CD14-positive monocyte (primary cell): Measurements from ENCODE around the gene TRPC4AP. TPM values are rescaled to one million over a fixed set of nuclear protein-coding genes. Genes with fewer than 3 reads are reported as not detected.

Experiments used
- DNase-seq, 3 donors: peaks; one replicate each; pipeline ENCODE4 v3.0.0-alpha.2; 2011 to 2022
- H2AFZ ChIP-seq: 2 replicates; pipeline ENCODE4 v1.6.0; 2012; ENCODE audit warnings: mild to moderate bottlenecking, low read depth, low read length, inconsistent platforms; ENCODE audit not compliant: insufficient read depth, poor library complexity, severe bottlenecking
- H3K27ac ChIP-seq, 2 donors: 1 replicate in 1 of 2; 2 replicates in 1 of 2; pipeline ENCODE4 v1.5.1; 2012 to 2013; ENCODE audit warnings: low read length in 2 of 2, control low read depth in 1 of 2, inconsistent platforms in 1 of 2, low read depth in 1 of 2, mild to moderate bottlenecking in 1 of 2
- H3K27me3 ChIP-seq, 2 donors: one replicate each; pipeline versions ENCODE4 v1.6.0 to v1.6.1; 2011 to 2013; ENCODE audit warnings: low read length in 2 of 2; ENCODE audit not compliant: control insufficient read depth in 2 of 2, insufficient read depth in 2 of 2
- H3K36me3 ChIP-seq, 2 donors: replicated peaks in 1 of 2; 1 replicate in 1 of 2; 2 replicates in 1 of 2; pipeline versions ENCODE4 v1.5.1 to v1.6.1; 2012 to 2013; ENCODE audit warnings: low read length in 2 of 2, control low read depth in 1 of 2, inconsistent platforms in 1 of 2, mild to moderate bottlenecking in 1 of 2; ENCODE audit not compliant: insufficient read depth in 2 of 2, control insufficient read depth in 1 of 2
- H3K4me1 ChIP-seq, 2 donors: 1 replicate in 1 of 2; 2 replicates in 1 of 2; pipeline versions ENCODE4 v1.5.1 to v1.6.1; 2012 to 2013; ENCODE audit warnings: low read length in 2 of 2, control low read depth in 1 of 2, inconsistent platforms in 1 of 2, mild to moderate bottlenecking in 1 of 2, moderate library complexity in 1 of 2; ENCODE audit not compliant: insufficient read depth in 2 of 2, control insufficient read depth in 1 of 2
- H3K4me2 ChIP-seq: replicated peaks from 2 replicates; pipeline ENCODE3; 2012; ENCODE audit warnings: low read length, moderate library complexity, mild to moderate bottlenecking; ENCODE audit not compliant: poor library complexity, severe bottlenecking; ENCODE audit errors: extremely low read depth
- H3K4me3 ChIP-seq, 3 experiments: fragments of 200-600 bp in 1 of 3; sonication (generic) in 1 of 3; replicated peaks in 1 of 3; 1 replicate in 2 of 3; 2 replicates in 1 of 3; pipeline ENCODE4 v1.5.1; 2011 to 2013; ENCODE audit warnings: low read length in 3 of 3, mild to moderate bottlenecking in 3 of 3, control low read depth in 2 of 3, low read depth in 2 of 3, inconsistent platforms in 1 of 3, moderate library complexity in 1 of 3
- H3K79me2 ChIP-seq: 2 replicates; pipeline ENCODE4 v1.6.0; 2012; ENCODE audit warnings: mild to moderate bottlenecking, control low read depth, inconsistent platforms, low read length, moderate library complexity; ENCODE audit not compliant: insufficient read depth
- H3K9ac ChIP-seq: 2 replicates; pipeline ENCODE4 v1.6.0; 2017; ENCODE audit warnings: low read length, mild to moderate bottlenecking; ENCODE audit not compliant: insufficient read depth, poor library complexity, severe bottlenecking
- H3K9me3 ChIP-seq, 2 donors: replicated peaks in 1 of 2; 1 replicate in 1 of 2; 2 replicates in 1 of 2; pipeline versions ENCODE4 v1.5.1 to v1.6.1; 2012 to 2013; ENCODE audit warnings: low read length in 2 of 2, control low read depth in 1 of 2; ENCODE audit not compliant: control insufficient read depth in 1 of 2, insufficient read depth in 1 of 2
- H4K20me1 ChIP-seq: 2 replicates; pipeline ENCODE4 v1.6.0; 2012; ENCODE audit warnings: mild to moderate bottlenecking, low read length, control low read depth, moderate library complexity; ENCODE audit not compliant: insufficient read depth
- H3K27ac Mint-ChIP-seq, 7 donors: one replicate each; pipeline ENCODE4 v1.8.0; 2020; ENCODE audit warnings: mild to moderate bottlenecking in 7 of 7, mixed read lengths in 7 of 7, moderate library complexity in 6 of 7, inconsistent platforms in 2 of 7
- H3K27me3 Mint-ChIP-seq, 3 donors: one replicate each; pipeline ENCODE4 v1.8.0; 2021 to 2022; ENCODE audit warnings: low read depth in 3 of 3, mild to moderate bottlenecking in 3 of 3, mixed read lengths in 3 of 3, moderate library complexity in 3 of 3, inconsistent platforms in 1 of 3
- H3K36me3 Mint-ChIP-seq, 2 donors: one replicate each; pipeline ENCODE4 v1.8.0; 2020; ENCODE audit warnings: mixed read lengths in 2 of 2, inconsistent platforms in 1 of 2, mild to moderate bottlenecking in 1 of 2
- H3K4me1 Mint-ChIP-seq: one replicate; pipeline ENCODE4 v1.8.0; 2020; ENCODE audit warnings: mild to moderate bottlenecking, mixed read lengths
- H3K4me3 Mint-ChIP-seq, 2 donors: one replicate each; pipeline ENCODE4 v1.8.0; 2020; ENCODE audit warnings: mild to moderate bottlenecking in 2 of 2, mixed read lengths in 2 of 2, moderate library complexity in 1 of 2
- H3K9me3 Mint-ChIP-seq, 7 donors: one replicate each; pipeline ENCODE4 v1.8.0; 2020 to 2022; ENCODE audit warnings: mixed read lengths in 7 of 7, mild to moderate bottlenecking in 6 of 7, moderate library complexity in 6 of 7, inconsistent platforms in 2 of 7
- CTCF ChIP-seq: fragments of 200-600 bp; IDR thresholded peaks from one replicate; pipeline ENCODE4 v1.8.0; 2022; ENCODE audit warnings: antibody characterized with exemption, mild to moderate bottlenecking
- WGBS: methylation state at CpG from one replicate; pipeline ENCODE4 v1.1.5; 2013; ENCODE audit warnings: missing lambda C conversion rate; ENCODE audit not compliant: insufficient coverage; 5-methylcytosine and 5-hydroxymethylcytosine counted together
- intact Hi-C, 2 donors: fragments of 100-400 bp; cut with micrococcal nuclease; formaldehyde crosslinking; loops; one replicate each; pipeline versions ENCODE4 v1.15.0 to v1.15.1; 2023
- polyA plus RNA-seq, 3 donors: library from polyadenylated mRNA; depleted of rRNA in 1 of 3; unstranded in 2 of 3; stranded (reverse) in 1 of 3; fragments of 300-500 nt in 2 of 3; fragments of >200 nt in 1 of 3; fragmentation: Illumina TruSeq in 2 of 3; gene quantifications; 1 replicate in 2 of 3; 2 replicates in 1 of 3; pipeline ENCODE4 v1.2.3, GENCODE V29; 2012 to 2021

The TRPC4AP gene
- polyA plus RNA-seq, 3 donors, result 80.8 to 98.4 (median 88.6) TPM

GRCh38 chr20:34968042-34968775 is 124.4 kb downstream of the TRPC4AP start:
- no peaks in the 10 kb centered on the region for H3K27me3 ChIP-seq
- intact Hi-C loops, result no loop called here
- H3K9me3 Mint-ChIP-seq, result peaks cover 0 to 3% (median 0%) of the 10 kb centered on the region in 7 donors
- no peak overlapping the region for H3K9ac ChIP-seq
- no peak overlapping the region for H2AFZ ChIP-seq
- H3K79me2 ChIP-seq, result no peaks in the 10 kb centered on the region
- WGBS, result 95% methylated on average over 4 of the region's 7 CpGs
- H3K27ac Mint-ChIP-seq, result peak overlapping the region in 1 of 7 donors; percentile 57
- TF ChIP-seq CTCF, result no peak
- no peak overlapping the region for H3K4me2 ChIP-seq
- no peaks in the 10 kb centered on the region for H3K36me3 Mint-ChIP-seq
- no peaks in the 10 kb centered on the region for H3K9me3 ChIP-seq
- H3K4me3 ChIP-seq, result no peak overlapping the region
- no peaks in the 10 kb centered on the region for H3K36me3 ChIP-seq
- H3K4me3 Mint-ChIP-seq, result no peak overlapping the region
- H3K4me1 Mint-ChIP-seq, result no peaks in the 10 kb centered on the region
- H3K27me3 Mint-ChIP-seq, result peaks cover 0 to 2% (median 2%) of the 10 kb centered on the region in 3 donors
- no peaks in the 10 kb centered on the region for H3K4me1 ChIP-seq
- no peak overlapping the region for H3K27ac ChIP-seq
- H4K20me1 ChIP-seq, result no peaks in the 10 kb centered on the region
- no peak for DNase-seq

GRCh38 chr20:34967421-34967820 is 125.2 kb downstream of the TRPC4AP start:
- H4K20me1 ChIP-seq, result no peaks in the 10 kb centered on the region
- no peaks in the 10 kb centered on the region for H3K36me3 ChIP-seq
- H3K79me2 ChIP-seq, result no peaks in the 10 kb centered on the region
- no peaks in the 10 kb centered on the region for H3K4me1 ChIP-seq
- intact Hi-C loops, result no loop called here
- WGBS, result 94% methylated on average over 5 of the region's 5 CpGs
- H3K9ac ChIP-seq, result no peak overlapping the region
- peaks cover 0 to 2% (median 0%) of the 10 kb centered on the region in 3 donors for H3K27me3 Mint-ChIP-seq
- no peak overlapping the region for H3K4me2 ChIP-seq
- H3K4me3 Mint-ChIP-seq, result no peak overlapping the region
- H3K4me3 ChIP-seq, result no peak overlapping the region
- no peaks in the 10 kb centered on the region for H3K9me3 ChIP-seq
- no peak overlapping the region for H3K27ac Mint-ChIP-seq
- H3K4me1 Mint-ChIP-seq, result no peaks in the 10 kb centered on the region
- H2AFZ ChIP-seq, result no peak overlapping the region
- H3K9me3 Mint-ChIP-seq, result peaks cover 0 to 3% (median 0%) of the 10 kb centered on the region in 7 donors
- H3K27ac ChIP-seq, result no peak overlapping the region
- no peak for DNase-seq
- TF ChIP-seq CTCF, result no peak
- H3K27me3 ChIP-seq, result no peaks in the 10 kb centered on the region
- H3K36me3 Mint-ChIP-seq, result no peaks in the 10 kb centered on the region
